BJ (cell line): ENCODE results near the gene CD70. TPM values are rescaled to one million over a fixed set of nuclear protein-coding genes. Genes with fewer than 3 reads are reported as not detected.

Experiments
- CTCF ChIA-PET: fragments of 350-600 bp; formaldehyde crosslinking; extraction: SDS; loops from one replicate; lab custom pipeline; 2021; ENCODE audit warnings: antibody characterized with exemption, inconsistent platforms; lab: Yijun Ruan, JAX
- POLR2A ChIA-PET: fragments of 300-600 bp; sonication (Branson Sonifier 250); formaldehyde crosslinking; extraction: SDS; loops from one replicate; lab custom pipeline; 2021; ENCODE audit warnings: antibody characterized with exemption; lab: Charles Lee
- DNase-seq: peaks from one replicate; pipeline ENCODE4 v3.0.0-alpha.2; 2011; ENCODE audit warnings: low read depth
- H3K27me3 ChIP-seq: 2 replicates; pipeline ENCODE4 v1.6.0; 2011; ENCODE audit warnings: low read length; ENCODE audit not compliant: control insufficient read depth, insufficient read depth
- H3K36me3 ChIP-seq: 2 replicates; pipeline ENCODE4 v1.5.1; 2011; ENCODE audit warnings: low read length; ENCODE audit not compliant: control insufficient read depth, insufficient read depth
- H3K4me3 ChIP-seq: 2 replicates; pipeline ENCODE4 v1.5.1; 2011; ENCODE audit warnings: low read depth, mild to moderate bottlenecking, control low read depth, low read length
- CTCF ChIP-seq: IDR thresholded peaks from 2 replicates; pipeline ENCODE4 v1.5.1; 2011; ENCODE audit warnings: low read depth, mild to moderate bottlenecking, control low read depth, inconsistent platforms, low read length, moderate library complexity; ENCODE audit not compliant: insufficient read depth
- polyA plus RNA-seq: library from polyadenylated mRNA; depleted of rRNA; stranded (reverse); fragments of >200 nt; gene quantifications from 2 replicates; pipeline ENCODE4 v1.2.3, GENCODE V29; 2011; rRNA removed
- small RNA-seq: library from RNA; depleted of rRNA; stranded (forward); fragments of <200 nt; gene quantifications from one replicate; pipeline ENCODE3, GENCODE V24; 2012; ENCODE audit warnings: low replicate concordance, low read depth; ENCODE audit not compliant: insufficient read length

The CD70 gene
- polyA plus RNA-seq, 1 experiment = not detected

GRCh38 chr19:6543866-6544347 is 47.0 kb downstream of the CD70 start:
- no peak for DNase-seq
- no peaks in the 10 kb centered on the region for H3K27me3 ChIP-seq
- H3K36me3 ChIP-seq = no peaks in the 10 kb centered on the region
- ChIA-PET POLR2A (no interaction called here), CTCF (no interaction called here)
- no peak overlapping the region for H3K4me3 ChIP-seq
- TF ChIP-seq CTCF = no peak

GRCh38 chr19:6540918-6541689 is 49.8 kb downstream of the CD70 start:
- ChIA-PET CTCF (no interaction called here), POLR2A (no interaction called here)
- no peak for DNase-seq
- no peaks in the 10 kb centered on the region for H3K36me3 ChIP-seq
- no peak for TF ChIP-seq CTCF
- H3K27me3 ChIP-seq = no peaks in the 10 kb centered on the region
- no peak overlapping the region for H3K4me3 ChIP-seq

GRCh38 chr19:6539514-6539913 is 51.4 kb downstream of the CD70 start:
- no peak for DNase-seq
- TF ChIP-seq CTCF = no peak
- ChIA-PET CTCF (no interaction called here), POLR2A (no interaction called here)
- Histone ChIP-seq H3K4me3 (no peak overlapping the region), H3K36me3 (no peaks in the 10 kb centered on the region), H3K27me3 (no peaks in the 10 kb centered on the region)

Small RNAs within 50 kb of the gene (small RNA-seq; reads per million reads assigned to genes)
- not detected for gene RF00019

Other genes with a start within 250 kb of the CD70 start
- 45.9 and 69.9 TPM in 2 replicates for gene CLPP, start 229.6 kb downstream of the CD70 start, polyA plus RNA-seq
- gene ALKBH7, start 218.4 kb downstream of the CD70 start, polyA plus RNA-seq = 29.2 and 40.9 TPM in 2 replicates
- 0.32 and 0.48 TPM in 2 replicates for gene PSPN, start 215.2 kb downstream of the CD70 start, polyA plus RNA-seq
- 45.3 and 49.4 TPM in 2 replicates for gene GTF2F1, start 198.0 kb downstream of the CD70 start, polyA plus RNA-seq
- gene KHSRP, start 166.3 kb downstream of the CD70 start, polyA plus RNA-seq = 49.4 and 68.7 TPM in 2 replicates
- gene SLC25A41, start 157.4 kb downstream of the CD70 start, polyA plus RNA-seq = 0.05 TPM in 1 of 2 replicates, not detected in the other
- gene SLC25A23, start 131.4 kb downstream of the CD70 start, polyA plus RNA-seq = 6.3 and 7.4 TPM in 2 replicates
- gene CRB3, start 126.9 kb downstream of the CD70 start, polyA plus RNA-seq = not detected in 2 replicates
- 0.07 TPM in 1 of 2 replicates, not detected in the other for gene DENND1C, start 109.4 kb downstream of the CD70 start, polyA plus RNA-seq
- not detected in 2 replicates for gene TUBB4A, start 88.8 kb downstream of the CD70 start, polyA plus RNA-seq
- 0.11 and 0.26 TPM in 2 replicates for gene TNFSF9, start 60.1 kb downstream of the CD70 start, polyA plus RNA-seq
- not detected in 2 replicates for gene TNFSF14, start 79.0 kb upstream of the CD70 start, polyA plus RNA-seq
- 10.0 and 14.7 TPM in 2 replicates for gene C3, start 129.5 kb upstream of the CD70 start, polyA plus RNA-seq
- gene GPR108, start 146.4 kb upstream of the CD70 start, polyA plus RNA-seq = 56.1 and 71.4 TPM in 2 replicates
- gene TRIP10, start 148.5 kb upstream of the CD70 start, polyA plus RNA-seq = 42.1 and 51.5 TPM in 2 replicates
- gene SH2D3A, start 176.3 kb upstream of the CD70 start, polyA plus RNA-seq = 0.07 TPM in 1 of 2 replicates, not detected in the other
- not detected in 2 replicates for gene VAV1, start 181.6 kb upstream of the CD70 start, polyA plus RNA-seq